Neural crest cell (in vitro differentiated cells): ENCODE measurements around the gene SLC16A12. TPM values are rescaled to one million over a fixed set of nuclear protein-coding genes. Genes with fewer than 3 reads are reported as not detected.

Source experiments
- DNase-seq: peaks from one replicate; pipeline ENCODE4 v3.0.0; 2021; ENCODE audit warnings: low read depth, mixed read lengths, low spot score
- H3K27ac Mint-ChIP-seq: one replicate; pipeline ENCODE4 v1.8.0; 2021; ENCODE audit warnings: mild to moderate bottlenecking, mixed read lengths; ENCODE audit not compliant: unreplicated experiment
- H3K27me3 Mint-ChIP-seq: 2 replicates; pipeline ENCODE4 v1.8.0; 2021; ENCODE audit warnings: low read depth, mild to moderate bottlenecking, mixed read lengths
- H3K36me3 Mint-ChIP-seq: 2 replicates; pipeline ENCODE4 v1.8.0; 2021; ENCODE audit warnings: low read depth, mild to moderate bottlenecking, mixed read lengths
- H3K4me1 Mint-ChIP-seq: 2 replicates; pipeline ENCODE4 v1.8.0; 2021; ENCODE audit warnings: mixed read lengths
- H3K4me3 Mint-ChIP-seq: one replicate; pipeline ENCODE4 v1.8.0; 2021; ENCODE audit warnings: mild to moderate bottlenecking, mixed read lengths
- H3K9me3 Mint-ChIP-seq: 2 replicates; pipeline ENCODE4 v1.8.0; 2021; ENCODE audit warnings: mixed read lengths
- CTCF ChIP-seq: fragments of 200-600 bp; sonication (generic); conservative IDR thresholded peaks from 2 replicates; pipeline ENCODE4 v1.5.0; 2021; ENCODE audit warnings: antibody characterized with exemption, mild to moderate bottlenecking
- total RNA-seq: library from RNA; stranded (reverse); gene quantifications from 2 replicates; pipeline ENCODE4 v1.2.1, GENCODE V29; 2021

SLC16A12 gene
- total RNA-seq, 1 donor from 2014 or later, result not detected

- no peaks in the 10 kb centered on the region for H3K27me3 Mint-ChIP-seq
- no peak overlapping the region for H3K4me3 Mint-ChIP-seq
- DNase-seq, result no peak
- peaks cover 5% of the 10 kb centered on the region for H3K36me3 Mint-ChIP-seq
- peaks cover 15% of the 10 kb centered on the region for H3K9me3 Mint-ChIP-seq
- no peak overlapping the region for H3K27ac Mint-ChIP-seq
- no peaks in the 10 kb centered on the region for H3K4me1 Mint-ChIP-seq
- TF ChIP-seq CTCF, result no peak
These were observed 29.6 kb downstream of the SLC16A12 start for GRCh38 chr10:89505640-89506275.

- peaks cover 10% of the 10 kb centered on the region for H3K9me3 Mint-ChIP-seq
- H3K4me1 Mint-ChIP-seq, result no peaks in the 10 kb centered on the region
- H3K36me3 Mint-ChIP-seq, result peaks cover 3% of the 10 kb centered on the region
- H3K27me3 Mint-ChIP-seq, result no peaks in the 10 kb centered on the region
- no peak for DNase-seq
- TF ChIP-seq CTCF, result no peak
- no peak overlapping the region for H3K27ac Mint-ChIP-seq
- H3K4me3 Mint-ChIP-seq, result no peak overlapping the region
These were observed 30.7 kb downstream of the SLC16A12 start for GRCh38 chr10:89504691-89505090.

GRCh38 chr10:89503652-89504370, 31.6 kb downstream of the SLC16A12 start:
- DNase-seq, result no peak
- Mint-ChIP-seq H3K9me3 (peaks cover 10% of the 10 kb centered on the region), H3K27ac (no peak overlapping the region), H3K4me3 (no peak overlapping the region), H3K4me1 (no peaks in the 10 kb centered on the region), H3K27me3 (no peaks in the 10 kb centered on the region), H3K36me3 (peaks cover 2% of the 10 kb centered on the region)
- TF ChIP-seq CTCF, result no peak

GRCh38 chr10:89503151-89503550, 32.2 kb downstream of the SLC16A12 start:
- H3K27ac Mint-ChIP-seq, result no peak overlapping the region
- H3K27me3 Mint-ChIP-seq, result no peaks in the 10 kb centered on the region
- no peak for TF ChIP-seq CTCF
- peaks cover 10% of the 10 kb centered on the region for H3K9me3 Mint-ChIP-seq
- peaks cover 2% of the 10 kb centered on the region for H3K36me3 Mint-ChIP-seq
- H3K4me1 Mint-ChIP-seq, result no peaks in the 10 kb centered on the region
- no peak for DNase-seq
- no peak overlapping the region for H3K4me3 Mint-ChIP-seq

- DNase-seq, result no peak
- Mint-ChIP-seq H3K4me3 (no peak overlapping the region), H3K9me3 (peaks cover 10% of the 10 kb centered on the region), H3K27me3 (no peaks in the 10 kb centered on the region), H3K4me1 (no peaks in the 10 kb centered on the region), H3K36me3 (peaks cover 2% of the 10 kb centered on the region), H3K27ac (no peak overlapping the region)
- no peak for TF ChIP-seq CTCF
These were observed 32.8 kb downstream of the SLC16A12 start for GRCh38 chr10:89502549-89502948.
